H1 (cell line): ENCODE measurements around the gene CXXC5. TPM values are rescaled to one million over a fixed set of nuclear protein-coding genes. Genes with fewer than 3 reads are reported as not detected.

Source experiments
- BACH1 ChIP-seq: IDR thresholded peaks from 2 replicates; pipeline ENCODE4 v1.6.1; 2012; ENCODE audit warnings: low read length, improper control_type of control experiment
- BCL11A ChIP-seq, 2 experiments: IDR thresholded peaks; one replicate each; pipeline ENCODE4 v1.6.1; 2011; ENCODE audit warnings: low read depth in 2 of 2, low read length in 2 of 2, mild to moderate bottlenecking in 2 of 2
- CBX5 ChIP-seq: fragments of 300-800, 300-1000 bp; sonication (generic); IDR thresholded peaks from 2 replicates; pipeline ENCODE4 v1.7.1; 2016; ENCODE audit warnings: antibody characterized with exemption, low read length, low read depth
- CHD2 ChIP-seq: IDR thresholded peaks from 2 replicates; pipeline ENCODE4 v1.6.1; 2012; ENCODE audit warnings: low read length, improper control_type of control experiment
- EZH2 ChIP-seq: fragments of 200-600 bp; sonication (generic); IDR thresholded peaks from 2 replicates; pipeline ENCODE4 v1.7.1; 2012; ENCODE audit warnings: low read depth, mild to moderate bottlenecking, moderate library complexity, low read length, inconsistent platforms; ENCODE audit not compliant: severe bottlenecking
- FOSL1 ChIP-seq: IDR thresholded peaks from 2 replicates; pipeline ENCODE4 v1.6.1; 2011; ENCODE audit warnings: mild to moderate bottlenecking, low read depth, low read length, moderate library complexity; ENCODE audit not compliant: insufficient read depth
- HDAC2 ChIP-seq, 2 experiments: fragments of 300-600 bp in 1 of 2; sonication (generic) in 1 of 2; IDR thresholded peaks; 2 replicates each; pipeline ENCODE4 v1.6.1; 2011 to 2012; ENCODE audit warnings: low read depth in 2 of 2, low read length in 2 of 2, mild to moderate bottlenecking in 2 of 2, moderate library complexity in 2 of 2, borderline replicate concordance in 1 of 2, inconsistent platforms in 1 of 2
- KDM1A ChIP-seq: fragments of 200-600, 300-600 bp; sonication (generic); IDR thresholded peaks from 2 replicates; pipeline ENCODE4 v1.7.1; 2016; ENCODE audit warnings: mild to moderate bottlenecking, low read length, borderline replicate concordance
- KDM4A ChIP-seq: IDR thresholded peaks from one replicate; pipeline ENCODE4 v1.7.1; 2012; ENCODE audit warnings: low read depth, mild to moderate bottlenecking, moderate library complexity, low read length, inconsistent platforms; ENCODE audit not compliant: severe bottlenecking
- KDM5A ChIP-seq: fragments of 200-600 bp; IDR thresholded peaks from 2 replicates; pipeline ENCODE4 v1.7.1; 2012; ENCODE audit warnings: mild to moderate bottlenecking, low read length, inconsistent platforms, mixed read lengths
- MAFK ChIP-seq: IDR thresholded peaks from 2 replicates; pipeline ENCODE4 v1.6.1; 2012; ENCODE audit warnings: low read depth, mild to moderate bottlenecking, improper control_type of control experiment, low read length
- NANOG ChIP-seq: IDR thresholded peaks from 2 replicates; pipeline ENCODE4 v1.6.1; 2011; ENCODE audit warnings: low read length, low read depth, mild to moderate bottlenecking, inconsistent platforms; ENCODE audit not compliant: insufficient read depth, poor library complexity, severe bottlenecking
- NRF1 ChIP-seq: IDR thresholded peaks from 2 replicates; pipeline ENCODE4 v1.6.1; 2011; ENCODE audit warnings: mild to moderate bottlenecking, low read depth, low read length, improper control_type of control experiment
- POU5F1 ChIP-seq: IDR thresholded peaks from 2 replicates; pipeline ENCODE4 v1.6.1; 2011; ENCODE audit warnings: low read depth, mild to moderate bottlenecking, low read length, moderate library complexity
- RFX5 ChIP-seq: IDR thresholded peaks from 2 replicates; pipeline ENCODE4 v1.6.1; 2011; ENCODE audit warnings: low read depth, low read length, improper control_type of control experiment, borderline replicate concordance
- RXRA ChIP-seq: IDR thresholded peaks from 2 replicates; pipeline ENCODE4 v1.6.1; 2011; ENCODE audit warnings: low read depth, mild to moderate bottlenecking, low read length, moderate library complexity; ENCODE audit not compliant: insufficient read depth
- SRF ChIP-seq: IDR thresholded peaks from 2 replicates; pipeline ENCODE4 v1.6.1; 2011; ENCODE audit warnings: mild to moderate bottlenecking, low read depth, low read length, moderate library complexity
- TEAD4 ChIP-seq: IDR thresholded peaks from 2 replicates; pipeline ENCODE4 v1.6.1; 2012; ENCODE audit warnings: low read depth, low read length, inconsistent platforms, mixed read lengths
- polyA plus RNA-seq, 7 experiments: library from polyadenylated mRNA; depleted of rRNA in 3 of 7; stranded (reverse) in 5 of 7; unstranded in 2 of 7; fragments of >200 nt in 5 of 7; fragments of 200-250 nt in 2 of 7; gene quantifications; 1 replicate in 5 of 7; 2 replicates in 1 of 7; 4 replicates in 1 of 7; pipeline versions ENCODE4 v1.2.1 to v1.2.3, GENCODE V29; 2011 to 2013; ENCODE audit warnings: missing spikeins in 2 of 7, mixed read lengths in 2 of 7
- total RNA-seq: library from RNA; stranded (reverse); fragmentation: NEBNext Ultra II Directional; extraction: Animal tissue kit (Norgen Biotek cat#: 25700); gene quantifications from 2 replicates; pipeline ENCODE4 v1.2.1, GENCODE V29; 2021
- TF ChIP-seq, protein P1 (sequence below): IDR thresholded peaks from 2 replicates; pipeline ENCODE4 v1.6.1; 2012; ENCODE audit warnings: low read length, inconsistent platforms
- TF ChIP-seq, protein P2 (sequence below): IDR thresholded peaks from 2 replicates; pipeline ENCODE4 v1.6.1; 2012; ENCODE audit warnings: inconsistent platforms

Gene CXXC5
- total and polyA plus RNA-seq, 2 of the 8 experiments (the other 6 are each of a cell fraction or from before 2014, with no cell fraction given) = 61.4 to 74.0 TPM

- TF ChIP-seq, protein P1, sequence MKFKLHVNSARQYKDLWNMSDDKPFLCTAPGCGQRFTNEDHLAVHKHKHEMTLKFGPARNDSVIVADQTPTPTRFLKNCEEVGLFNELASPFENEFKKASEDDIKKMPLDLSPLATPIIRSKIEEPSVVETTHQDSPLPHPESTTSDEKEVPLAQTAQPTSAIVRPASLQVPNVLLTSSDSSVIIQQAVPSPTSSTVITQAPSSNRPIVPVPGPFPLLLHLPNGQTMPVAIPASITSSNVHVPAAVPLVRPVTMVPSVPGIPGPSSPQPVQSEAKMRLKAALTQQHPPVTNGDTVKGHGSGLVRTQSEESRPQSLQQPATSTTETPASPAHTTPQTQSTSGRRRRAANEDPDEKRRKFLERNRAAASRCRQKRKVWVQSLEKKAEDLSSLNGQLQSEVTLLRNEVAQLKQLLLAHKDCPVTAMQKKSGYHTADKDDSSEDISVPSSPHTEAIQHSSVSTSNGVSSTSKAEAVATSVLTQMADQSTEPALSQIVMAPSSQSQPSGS = no peak
- TF ChIP-seq NRF1 (no peak), MAFK (no peak), TEAD4 (no peak), NANOG (no peak), SRF (no peak), RFX5 (no peak), KDM5A (no peak), RXRA (no peak), KDM4A (no peak), BCL11A (IDR thresholded peaks at IDR 0.05; ENCODE audit: low read depth in 2 of 2, low read length in 2 of 2) (no peak), POU5F1 (no peak), KDM1A (peak; percentile 89; the same call in 1 of the 2 replicates), EZH2 (no peak), FOSL1 (no peak), HDAC2 (IDR thresholded peaks at IDR 0.05; ENCODE audit: borderline replicate concordance in 1 of 2, low read depth in 2 of 2, low read length in 2 of 2) (no peak; a peak in 1 of 4 replicates), CBX5 (no peak), CHD2 (no peak), BACH1 (peak; percentile 33; the same call in 1 of the 2 replicates)
- TF ChIP-seq, protein P2, sequence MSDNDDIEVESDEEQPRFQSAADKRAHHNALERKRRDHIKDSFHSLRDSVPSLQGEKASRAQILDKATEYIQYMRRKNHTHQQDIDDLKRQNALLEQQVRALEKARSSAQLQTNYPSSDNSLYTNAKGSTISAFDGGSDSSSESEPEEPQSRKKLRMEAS = peak; percentile 58; the same call in 1 of the 2 replicates
Measured at GRCh38 chr5:139710319-139711066, 62.3 kb downstream of the CXXC5 start (continued).
